ENCODE results near the gene GOLGA1.

- TF ChIP-seq CTCF (IDR thresholded peaks at IDR 0.05): peak in 2 of 6 experiments; percentile 6 to 20
- no peak for TF ChIP-seq POLR2A (IDR thresholded peaks at IDR 0.05)
These were observed 84.7 kb downstream of the GOLGA1 start for GRCh38 chr9:124855944-124856765.
